ENCODE data around the gene KLF11. TPM values are rescaled to one million over a fixed set of nuclear protein-coding genes. Genes with fewer than 3 reads are reported as not detected.
A peak's percentile ranks its signal among the peaks of the same experiment; 100 is the strongest.

KLF11 gene
- total and polyA plus RNA-seq, 2 donors (not counting 1 experiment from before 2014, with no cell fraction given): 5.9 to 6.8 TPM

DNA sequence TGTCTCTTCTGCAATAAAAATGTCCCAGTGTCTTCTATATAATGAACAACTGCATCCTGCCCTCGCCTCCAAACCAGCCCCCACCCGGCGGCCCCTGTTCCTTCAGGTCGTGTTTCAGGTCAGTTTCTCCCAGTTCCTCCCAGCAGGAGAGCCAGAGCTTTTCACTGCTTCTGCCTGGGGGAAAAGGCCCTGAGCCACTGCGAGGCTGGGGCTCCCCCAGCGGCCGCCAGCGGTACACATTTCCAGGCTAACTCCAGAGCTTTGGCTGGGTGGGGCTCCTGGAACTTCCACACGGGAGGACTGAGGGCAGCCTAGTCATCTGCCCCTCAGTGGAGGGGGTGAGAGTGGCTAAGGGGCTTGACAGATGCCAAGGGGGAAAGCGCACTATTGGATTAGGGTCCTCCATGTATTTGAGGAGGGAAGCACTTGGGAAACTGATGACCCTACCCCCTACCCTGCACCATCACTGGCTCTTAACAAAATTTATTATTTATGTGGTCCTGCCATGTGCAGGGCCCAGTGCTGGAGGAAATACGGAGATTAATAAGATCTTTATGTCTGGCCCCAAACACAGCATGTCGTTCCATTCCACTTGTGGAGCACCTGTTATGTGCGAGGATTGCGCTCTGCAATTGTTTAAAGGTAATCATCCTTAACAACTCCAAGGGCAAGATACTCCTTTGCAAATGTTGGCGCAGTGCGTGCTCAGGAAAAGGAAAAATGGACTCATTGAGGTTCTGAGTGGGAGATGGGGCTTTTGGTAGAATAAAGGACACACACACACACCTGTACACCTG, 54.2 kb downstream of the KLF11 start:
- Histone ChIP-seq H3K4me3 (replicated peaks in 1 of 4; ENCODE audit: control extremely low read depth in 1 of 4, insufficient read depth in 1 of 4, low read depth in 3 of 4, low read length in 4 of 4) (no peak overlapping the region), H3K27ac (ENCODE audit: insufficient read depth, low read length) (no peak overlapping the region), H4K20me1 (ENCODE audit: control insufficient read depth, extremely low read depth, insufficient read depth, low read length) (no peaks in the 10 kb centered on the region), H3K9ac (ENCODE audit: insufficient read depth, low read length) (no peak overlapping the region), H3K36me3 (ENCODE audit: control insufficient read depth, insufficient read depth, low read length) (no peaks in the 10 kb centered on the region), H3K27me3 (ENCODE audit: control insufficient read depth, insufficient read depth, low read length) (peaks cover 3% of the 10 kb centered on the region), H2AFZ (ENCODE audit: low read length) (no peak overlapping the region), H3K79me2 (ENCODE audit: control insufficient read depth, insufficient read depth, low read length) (no peaks in the 10 kb centered on the region), H3K4me2 (ENCODE audit: extremely low read depth, insufficient read depth, low read length) (no peak overlapping the region), H3K9me3 (ENCODE audit: control insufficient read depth, insufficient read depth, low read depth, low read length) (no peaks in the 10 kb centered on the region), H3K4me1 (ENCODE audit: control insufficient read depth, extremely low read depth, insufficient read depth, low read length) (no peaks in the 10 kb centered on the region)
- peak; percentile 51 to 59 for DNase-seq (ENCODE audit: low read depth in 2 of 2)
- TF ChIP-seq, protein P1, sequence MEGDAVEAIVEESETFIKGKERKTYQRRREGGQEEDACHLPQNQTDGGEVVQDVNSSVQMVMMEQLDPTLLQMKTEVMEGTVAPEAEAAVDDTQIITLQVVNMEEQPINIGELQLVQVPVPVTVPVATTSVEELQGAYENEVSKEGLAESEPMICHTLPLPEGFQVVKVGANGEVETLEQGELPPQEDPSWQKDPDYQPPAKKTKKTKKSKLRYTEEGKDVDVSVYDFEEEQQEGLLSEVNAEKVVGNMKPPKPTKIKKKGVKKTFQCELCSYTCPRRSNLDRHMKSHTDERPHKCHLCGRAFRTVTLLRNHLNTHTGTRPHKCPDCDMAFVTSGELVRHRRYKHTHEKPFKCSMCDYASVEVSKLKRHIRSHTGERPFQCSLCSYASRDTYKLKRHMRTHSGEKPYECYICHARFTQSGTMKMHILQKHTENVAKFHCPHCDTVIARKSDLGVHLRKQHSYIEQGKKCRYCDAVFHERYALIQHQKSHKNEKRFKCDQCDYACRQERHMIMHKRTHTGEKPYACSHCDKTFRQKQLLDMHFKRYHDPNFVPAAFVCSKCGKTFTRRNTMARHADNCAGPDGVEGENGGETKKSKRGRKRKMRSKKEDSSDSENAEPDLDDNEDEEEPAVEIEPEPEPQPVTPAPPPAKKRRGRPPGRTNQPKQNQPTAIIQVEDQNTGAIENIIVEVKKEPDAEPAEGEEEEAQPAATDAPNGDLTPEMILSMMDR (conservative IDR thresholded peaks at IDR 0.05 in 1 of 2, IDR thresholded peaks at IDR 0.05 in 1 of 2; ENCODE audit: low read depth in 1 of 2, low read length in 2 of 2): peak; percentile 95 to 96
- TF ChIP-seq EZH2 (IDR thresholded peaks at IDR 0.05; ENCODE audit: low read length, missing control alignments): no peak

DNA sequence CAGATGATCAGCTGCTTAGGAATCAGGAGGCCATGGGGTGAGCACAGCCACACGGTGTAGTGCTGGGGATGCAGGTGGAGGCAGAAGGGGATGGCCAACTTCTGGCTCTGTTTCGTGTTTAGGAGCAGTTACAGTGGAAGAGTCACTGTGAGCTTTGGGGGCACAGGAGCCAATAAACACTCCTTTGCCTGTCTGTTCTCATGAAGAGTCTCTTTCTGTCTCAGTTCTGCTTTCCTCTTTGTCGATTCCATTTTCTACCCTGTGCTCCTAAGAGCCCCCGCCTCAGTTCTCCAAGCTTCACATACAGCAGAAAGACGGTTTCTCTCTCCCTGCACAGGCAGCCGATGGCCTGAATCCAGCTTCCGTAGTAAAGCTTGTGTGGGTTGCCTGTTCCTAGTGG, 58.1 kb downstream of the KLF11 start:
- Histone ChIP-seq H3K27me3 (ENCODE audit: control insufficient read depth, insufficient read depth, low read length) (no peaks in the 10 kb centered on the region), H3K4me2 (ENCODE audit: extremely low read depth, insufficient read depth, low read length) (no peak overlapping the region), H2AFZ (ENCODE audit: low read length) (no peak overlapping the region), H4K20me1 (ENCODE audit: control insufficient read depth, extremely low read depth, insufficient read depth, low read length) (no peaks in the 10 kb centered on the region), H3K9ac (ENCODE audit: insufficient read depth, low read length) (no peak overlapping the region), H3K27ac (ENCODE audit: insufficient read depth, low read length) (no peak overlapping the region), H3K9me3 (ENCODE audit: control insufficient read depth, insufficient read depth, low read depth, low read length) (no peaks in the 10 kb centered on the region), H3K4me1 (ENCODE audit: control insufficient read depth, extremely low read depth, insufficient read depth, low read length) (no peaks in the 10 kb centered on the region), H3K36me3 (ENCODE audit: control insufficient read depth, insufficient read depth, low read length) (no peaks in the 10 kb centered on the region), H3K4me3 (replicated peaks in 1 of 4; ENCODE audit: control extremely low read depth in 1 of 4, insufficient read depth in 1 of 4, low read depth in 3 of 4, low read length in 4 of 4) (no peak overlapping the region), H3K79me2 (ENCODE audit: control insufficient read depth, insufficient read depth, low read length) (no peaks in the 10 kb centered on the region)
- TF ChIP-seq EZH2 (IDR thresholded peaks at IDR 0.05; ENCODE audit: low read length, missing control alignments): no peak
- no peak for DNase-seq (ENCODE audit: low read depth in 2 of 2)

DNA sequence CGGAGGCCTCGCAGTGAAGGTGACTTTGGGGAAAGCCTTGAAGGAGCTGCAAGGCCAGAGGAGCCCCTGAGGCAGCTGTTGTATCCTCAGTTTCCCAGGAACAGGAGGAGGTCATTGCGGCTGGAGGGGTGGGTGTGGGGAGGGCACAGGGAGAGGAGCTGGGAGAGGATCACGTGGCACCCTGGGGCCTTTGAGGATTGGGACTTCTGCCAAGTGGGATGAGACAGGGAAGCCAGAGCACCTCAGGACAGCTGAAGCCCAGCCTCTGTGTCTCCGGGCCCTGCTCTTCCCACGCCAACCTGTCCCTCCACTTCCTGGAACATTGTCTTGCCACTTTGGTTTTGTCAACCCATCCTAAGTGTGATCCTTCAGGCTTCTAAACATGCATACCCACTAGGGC, 59.8 kb downstream of the KLF11 start:
- H3K4me3 ChIP-seq (replicated peaks in 1 of 4; ENCODE audit: control extremely low read depth in 1 of 4, insufficient read depth in 1 of 4, low read depth in 3 of 4, low read length in 4 of 4): no peak overlapping the region
- H4K20me1 ChIP-seq (ENCODE audit: control insufficient read depth, extremely low read depth, insufficient read depth, low read length): no peaks in the 10 kb centered on the region
- DNase-seq (ENCODE audit: low read depth in 2 of 2): no peak
- H3K4me1 ChIP-seq (ENCODE audit: control insufficient read depth, extremely low read depth, insufficient read depth, low read length): no peaks in the 10 kb centered on the region
- H2AFZ ChIP-seq (ENCODE audit: low read length): no peak overlapping the region
- no peak overlapping the region for H3K4me2 ChIP-seq (ENCODE audit: extremely low read depth, insufficient read depth, low read length)
- no peaks in the 10 kb centered on the region for H3K27me3 ChIP-seq (ENCODE audit: control insufficient read depth, insufficient read depth, low read length)
- no peaks in the 10 kb centered on the region for H3K9me3 ChIP-seq (ENCODE audit: control insufficient read depth, insufficient read depth, low read depth, low read length)
- no peak overlapping the region for H3K27ac ChIP-seq (ENCODE audit: insufficient read depth, low read length)
- H3K79me2 ChIP-seq (ENCODE audit: control insufficient read depth, insufficient read depth, low read length): no peaks in the 10 kb centered on the region
- H3K36me3 ChIP-seq (ENCODE audit: control insufficient read depth, insufficient read depth, low read length): no peaks in the 10 kb centered on the region
- TF ChIP-seq, protein P1 (conservative IDR thresholded peaks at IDR 0.05 in 1 of 2, IDR thresholded peaks at IDR 0.05 in 1 of 2; ENCODE audit: low read depth in 1 of 2, low read length in 2 of 2): no peak
- no peak for TF ChIP-seq EZH2 (IDR thresholded peaks at IDR 0.05; ENCODE audit: low read length, missing control alignments)
- H3K9ac ChIP-seq (ENCODE audit: insufficient read depth, low read length): no peak overlapping the region

Other genes with a start within 250 kb of the KLF11 start
- gene TAF1B, start 200.1 kb upstream of the KLF11 start, total RNA-seq: 19.8 and 32.9 TPM in 2 replicates
- 19.5 and 30.8 TPM in 2 replicates for gene TAF1B, start 200.1 kb upstream of the KLF11 start, polyA plus RNA-seq
- 0.77 and 0.99 TPM in 2 replicates for gene GRHL1, start 91.9 kb upstream of the KLF11 start, total RNA-seq
- 0.65 and 0.69 TPM in 2 replicates for gene GRHL1, start 91.9 kb upstream of the KLF11 start, polyA plus RNA-seq
- gene CYS1, start 36.9 kb downstream of the KLF11 start, total RNA-seq: 1.5 and 5.1 TPM in 2 replicates
- 0.31 and 0.37 TPM in 2 replicates for gene CYS1, start 36.9 kb downstream of the KLF11 start, polyA plus RNA-seq
- gene RRM2, start 79.2 kb downstream of the KLF11 start, total RNA-seq: 1.5 and 6.1 TPM in 2 replicates
- 36.3 and 119 TPM in 2 replicates for gene RRM2, start 79.2 kb downstream of the KLF11 start, polyA plus RNA-seq